Activated T-helper 17 cell treated with anti-CD3 and anti-CD28 coated beads, Interleukin-2, amount 50 U/mL, for 72 hours (primary cell): ENCODE data around the gene FAM217B. TPM values are rescaled to one million over a fixed set of nuclear protein-coding genes. Genes with fewer than 3 reads are reported as not detected.

Experiments used
- ATAC-seq: fragments of 150-1000 bp; cut with Tn5 transposase; replicated peaks from 2 replicates; pipeline ENCODE4 v1.10.0; 2021; ENCODE audit warnings: mild to moderate bottlenecking, moderate library complexity
- H3K27ac Mint-ChIP-seq: one replicate; pipeline ENCODE4 v1.8.0; 2022; ENCODE audit warnings: mixed read lengths
- H3K27me3 Mint-ChIP-seq: one replicate; pipeline ENCODE4 v1.8.0; 2022; ENCODE audit warnings: mixed read lengths
- H3K36me3 Mint-ChIP-seq: one replicate; pipeline ENCODE4 v1.8.0; 2022; ENCODE audit warnings: low read depth, mild to moderate bottlenecking, mixed read lengths
- H3K4me1 Mint-ChIP-seq: one replicate; pipeline ENCODE4 v1.8.0; 2022; ENCODE audit warnings: mixed read lengths
- H3K4me3 Mint-ChIP-seq: one replicate; pipeline ENCODE4 v1.8.0; 2022; ENCODE audit warnings: mild to moderate bottlenecking, mixed read lengths
- H3K9me3 Mint-ChIP-seq: one replicate; pipeline ENCODE4 v1.8.0; 2022; ENCODE audit warnings: mixed read lengths
- total RNA-seq, 2 donors: library from RNA; stranded (reverse); gene quantifications; one replicate each; pipeline ENCODE4 v1.2.3, GENCODE V29; 2022

The FAM217B gene
- 10 to 100 TPM; 16.6 to 20.9 TPM for total RNA-seq

DNA sequence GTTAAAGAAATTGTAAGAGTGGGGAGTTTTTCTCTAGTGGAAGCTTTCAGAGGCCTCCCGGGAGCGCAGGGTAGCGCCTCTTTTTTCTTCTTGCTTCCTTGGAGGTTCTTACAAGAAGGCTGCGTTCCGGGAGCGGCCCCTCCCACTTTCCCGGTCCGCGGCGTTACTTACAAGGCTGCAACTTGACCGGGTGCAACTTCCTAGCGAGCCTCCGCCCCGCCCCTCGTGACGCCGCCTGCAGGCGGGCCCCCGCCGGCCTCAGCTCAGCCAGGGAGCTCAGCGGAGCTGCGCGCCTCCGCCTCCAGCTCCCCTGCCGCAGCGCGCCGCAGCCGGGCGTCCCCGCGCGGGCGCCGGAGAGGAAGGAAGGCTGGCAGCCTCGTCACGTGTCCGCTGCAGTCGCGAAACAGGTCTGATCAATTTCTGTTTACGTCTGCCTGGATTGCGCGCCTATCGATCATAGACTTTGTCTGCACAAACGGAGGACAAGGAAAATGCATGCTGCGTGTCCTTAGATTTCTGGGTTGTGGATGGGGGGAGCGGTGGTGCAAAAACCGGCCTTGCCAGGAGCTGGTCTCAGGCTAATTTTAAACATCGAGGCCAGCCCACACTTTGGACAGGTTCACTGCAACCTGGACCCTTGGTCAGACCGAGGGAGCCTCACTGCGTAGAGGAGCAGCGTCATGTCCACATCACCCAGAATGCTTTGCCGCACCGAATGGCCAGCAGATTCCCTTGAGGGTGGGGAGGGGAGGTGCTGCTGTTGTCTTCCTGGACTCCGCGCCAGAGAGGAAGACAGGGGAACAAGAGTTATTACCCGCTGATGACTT is at the start of gene FAM217B, which contains the start of gene PPP1R3D:
Gene FAM217B, plus strand, starts transcription at position 261 of the 827 bp plus-strand sequence. CDS start 3,555 bp downstream, outside the sequence.
Gene PPP1R3D, minus strand, starts transcription at position 177 of the 827 bp plus-strand sequence. CDS start 374 bp downstream, outside the sequence.
- Mint-ChIP-seq H3K36me3 (peaks cover 35% of the 10 kb centered on the region), H3K27ac (peak within 1 kb of the TSS; percentile 97), H3K27me3 (no peaks in the 10 kb centered on the region), H3K4me3 (peak within 1 kb of the TSS; percentile 98), H3K9me3 (no peaks in the 10 kb centered on the region), H3K4me1 (peaks cover 20% of the 10 kb centered on the region)
- peak; percentile 95 for ATAC-seq

DNA sequence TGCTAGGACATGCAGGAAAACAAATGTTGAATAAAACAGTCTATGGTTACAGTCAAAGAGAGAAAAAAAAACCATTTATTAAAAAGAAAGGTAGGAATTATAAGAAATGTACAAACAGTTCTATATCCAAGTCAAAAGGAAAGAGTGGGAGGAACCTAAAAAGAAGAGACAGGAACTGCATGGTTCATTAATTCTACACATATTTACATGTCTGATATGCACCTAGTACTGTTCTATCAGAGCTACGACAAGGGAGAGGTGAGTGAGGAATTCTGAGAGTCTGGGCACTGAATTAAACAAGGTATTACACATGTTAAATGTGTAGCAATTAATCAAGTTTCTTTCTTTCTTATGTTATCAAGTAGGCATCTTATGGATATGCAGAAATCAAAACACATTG is 48.6 kb upstream of the FAM217B start:
- ATAC-seq, result no peak

DNA sequence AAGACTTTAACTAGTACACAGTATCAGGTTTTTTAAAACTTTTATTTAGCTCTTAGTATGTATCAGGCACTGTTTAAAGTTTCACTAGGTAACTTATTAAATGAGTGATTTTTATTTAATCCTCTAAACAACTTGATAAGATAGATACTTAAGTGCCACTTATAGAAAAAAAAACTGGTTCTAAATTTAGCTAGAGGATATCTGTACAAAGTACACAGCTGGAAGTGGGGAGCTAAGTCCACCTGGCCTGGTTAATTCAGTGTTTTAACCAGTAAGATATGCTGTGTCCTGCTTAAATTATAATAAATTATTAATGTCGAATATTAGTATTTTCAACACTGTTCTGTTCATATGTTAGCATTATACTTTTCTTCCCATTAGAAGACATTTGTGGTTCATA is 44.3 kb upstream of the FAM217B start:
- H3K9me3 Mint-ChIP-seq, result no peaks in the 10 kb centered on the region
- peaks cover 4% of the 10 kb centered on the region for H3K36me3 Mint-ChIP-seq
- no peaks in the 10 kb centered on the region for H3K27me3 Mint-ChIP-seq

More for the DNA sequence above, 48.6 kb upstream of the FAM217B start:
- peaks cover 4% of the 10 kb centered on the region for H3K36me3 Mint-ChIP-seq
- no peak overlapping the region for H3K27ac Mint-ChIP-seq
- no peaks in the 10 kb centered on the region for H3K9me3 Mint-ChIP-seq
- H3K4me1 Mint-ChIP-seq, result no peaks in the 10 kb centered on the region
- H3K27me3 Mint-ChIP-seq, result no peaks in the 10 kb centered on the region
- no peak overlapping the region for H3K4me3 Mint-ChIP-seq

GRCh38 chr20:59902470-59902869 is 37.7 kb upstream of the FAM217B start:
- no peak overlapping the region for H3K4me3 Mint-ChIP-seq
- H3K9me3 Mint-ChIP-seq, result no peaks in the 10 kb centered on the region
- no peak overlapping the region for H3K27ac Mint-ChIP-seq
- H3K36me3 Mint-ChIP-seq, result no peaks in the 10 kb centered on the region
- no peaks in the 10 kb centered on the region for H3K4me1 Mint-ChIP-seq
- H3K27me3 Mint-ChIP-seq, result no peaks in the 10 kb centered on the region
- no peak for ATAC-seq

More for the DNA sequence above, 44.3 kb upstream of the FAM217B start:
- Mint-ChIP-seq H3K4me3 (no peak overlapping the region), H3K27ac (no peak overlapping the region), H3K4me1 (no peaks in the 10 kb centered on the region)
- no peak for ATAC-seq

DNA sequence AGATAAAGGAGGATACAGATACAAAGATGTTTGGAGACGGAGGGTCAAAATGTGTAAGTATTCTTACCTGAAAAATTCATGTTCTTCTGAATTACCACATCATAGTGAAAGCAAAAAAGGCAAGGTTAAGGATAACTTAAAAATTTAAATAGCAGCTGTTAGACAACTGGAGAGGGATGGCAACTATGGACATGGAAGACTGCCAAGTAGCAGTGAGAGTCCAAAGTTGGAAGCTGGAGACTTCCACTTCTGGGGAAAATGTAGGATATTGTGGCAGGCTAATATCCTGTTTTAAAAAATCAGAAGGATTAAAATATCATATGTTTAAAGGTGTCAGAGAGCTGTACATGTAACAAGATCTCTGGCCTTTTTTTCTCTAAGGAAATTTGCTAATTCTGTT is 36.6 kb upstream of the FAM217B start:
- Mint-ChIP-seq H3K9me3 (no peaks in the 10 kb centered on the region), H3K27me3 (no peaks in the 10 kb centered on the region), H3K36me3 (no peaks in the 10 kb centered on the region), H3K27ac (no peak overlapping the region), H3K4me1 (no peaks in the 10 kb centered on the region), H3K4me3 (no peak overlapping the region)
- no peak for ATAC-seq

- Mint-ChIP-seq H3K9me3 (no peaks in the 10 kb centered on the region), H3K27ac (no peak overlapping the region), H3K4me1 (no peaks in the 10 kb centered on the region), H3K27me3 (no peaks in the 10 kb centered on the region), H3K4me3 (no peak overlapping the region), H3K36me3 (no peaks in the 10 kb centered on the region)
- ATAC-seq, result no peak
These were observed 31.3 kb upstream of the FAM217B start for GRCh38 chr20:59908855-59909254.

DNA sequence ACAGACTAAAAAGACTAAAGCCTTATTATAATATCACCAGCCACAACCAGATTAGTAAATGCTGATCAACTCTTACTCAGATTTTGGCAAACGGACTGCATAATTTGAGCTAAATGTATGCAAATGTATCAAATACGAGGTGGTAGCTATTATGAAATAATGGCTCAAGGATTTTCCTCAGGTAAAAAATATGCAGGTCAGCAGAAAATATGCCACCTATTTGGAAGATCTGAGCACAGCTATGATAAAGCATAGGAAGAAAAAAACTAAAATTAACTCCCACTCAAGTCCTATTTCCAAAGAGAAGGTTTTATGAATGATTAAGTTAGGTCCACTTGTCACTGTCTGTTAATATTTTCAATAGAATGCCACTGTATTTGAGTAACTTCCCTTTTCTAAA is 29.1 kb upstream of the FAM217B start:
- ATAC-seq, result no peak

GRCh38 chr20:59912609-59913008 is 27.6 kb upstream of the FAM217B start:
- no peaks in the 10 kb centered on the region for H3K36me3 Mint-ChIP-seq
- H3K9me3 Mint-ChIP-seq, result no peaks in the 10 kb centered on the region
- no peak overlapping the region for H3K4me3 Mint-ChIP-seq
- no peaks in the 10 kb centered on the region for H3K4me1 Mint-ChIP-seq
- ATAC-seq, result peak; percentile 56
- H3K27ac Mint-ChIP-seq, result no peak overlapping the region
- no peaks in the 10 kb centered on the region for H3K27me3 Mint-ChIP-seq

More for the DNA sequence above, 29.1 kb upstream of the FAM217B start:
- no peak overlapping the region for H3K27ac Mint-ChIP-seq
- no peaks in the 10 kb centered on the region for H3K36me3 Mint-ChIP-seq
- no peaks in the 10 kb centered on the region for H3K4me1 Mint-ChIP-seq
- no peaks in the 10 kb centered on the region for H3K27me3 Mint-ChIP-seq
- H3K4me3 Mint-ChIP-seq, result no peak overlapping the region
- no peaks in the 10 kb centered on the region for H3K9me3 Mint-ChIP-seq

DNA sequence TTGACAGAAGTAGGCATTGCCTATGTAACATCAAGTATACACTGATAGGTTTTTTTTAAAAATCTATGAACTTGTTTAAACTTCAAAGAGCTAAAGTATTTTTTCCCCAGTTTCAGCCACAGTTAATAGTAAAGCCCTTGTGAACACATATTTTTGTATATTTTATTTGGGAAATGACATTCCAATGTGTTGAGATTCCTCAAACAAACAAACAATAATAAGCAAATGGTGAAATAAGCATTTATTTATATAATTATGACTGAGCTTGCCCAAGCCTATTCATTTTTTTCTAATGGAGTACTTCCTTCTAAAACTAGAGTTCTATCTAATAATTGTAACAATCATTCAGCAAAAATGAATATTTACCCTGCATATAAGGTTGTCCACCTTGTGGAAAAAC is 19.2 kb upstream of the FAM217B start:
- H3K4me3 Mint-ChIP-seq, result no peak overlapping the region
- H3K4me1 Mint-ChIP-seq, result no peaks in the 10 kb centered on the region
- no peaks in the 10 kb centered on the region for H3K9me3 Mint-ChIP-seq
- no peak for ATAC-seq
- H3K27me3 Mint-ChIP-seq, result no peaks in the 10 kb centered on the region
- no peak overlapping the region for H3K27ac Mint-ChIP-seq
- no peaks in the 10 kb centered on the region for H3K36me3 Mint-ChIP-seq

GRCh38 chr20:59923514-59923913 is 16.7 kb upstream of the FAM217B start:
- H3K27ac Mint-ChIP-seq, result no peak overlapping the region
- no peaks in the 10 kb centered on the region for H3K9me3 Mint-ChIP-seq
- peak; percentile 45 for ATAC-seq
- H3K4me1 Mint-ChIP-seq, result no peaks in the 10 kb centered on the region
- H3K36me3 Mint-ChIP-seq, result no peaks in the 10 kb centered on the region
- H3K4me3 Mint-ChIP-seq, result no peak overlapping the region
- H3K27me3 Mint-ChIP-seq, result no peaks in the 10 kb centered on the region

DNA sequence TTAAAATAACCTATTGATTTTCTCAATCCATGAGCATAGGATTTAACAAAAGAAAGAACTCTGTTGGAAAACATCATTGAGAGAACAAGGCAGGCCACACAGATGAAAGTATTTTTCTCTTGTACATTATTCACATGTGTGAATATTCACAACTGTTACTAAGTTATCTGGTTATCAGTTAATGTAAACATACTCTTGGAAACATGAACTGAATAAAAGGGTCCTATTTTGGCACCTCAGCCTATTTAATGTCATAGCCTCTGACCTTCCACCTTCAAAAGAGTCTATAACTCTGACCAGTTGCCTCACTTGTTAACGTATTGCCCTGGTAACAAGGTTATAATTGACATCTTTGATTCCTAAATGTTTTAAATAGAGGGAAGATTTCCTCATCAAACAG is 14.8 kb upstream of the FAM217B start:
- Mint-ChIP-seq H3K27me3 (no peaks in the 10 kb centered on the region), H3K4me3 (no peak overlapping the region), H3K4me1 (no peaks in the 10 kb centered on the region), H3K27ac (no peak overlapping the region), H3K36me3 (no peaks in the 10 kb centered on the region), H3K9me3 (no peaks in the 10 kb centered on the region)
- ATAC-seq, result no peak

DNA sequence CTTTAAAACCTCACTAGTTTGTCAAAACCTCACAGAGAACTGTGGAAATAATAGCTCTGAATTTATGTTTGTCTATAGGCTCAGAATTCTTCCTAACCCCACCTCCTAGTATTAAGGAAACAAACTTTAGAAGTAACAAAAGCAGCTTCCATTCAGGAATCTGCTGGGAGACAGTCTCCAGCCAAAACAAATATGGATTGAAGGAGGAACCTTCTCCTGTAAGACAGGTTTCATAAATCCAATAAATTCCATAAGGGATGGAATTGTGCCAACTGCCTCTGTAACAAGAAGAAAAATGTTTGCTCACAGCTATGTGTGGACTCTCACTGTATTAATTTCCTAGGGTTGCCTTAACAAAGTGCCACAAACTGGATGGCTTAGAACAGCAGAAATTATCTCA is 14.3 kb upstream of the FAM217B start:
- Mint-ChIP-seq H3K27me3 (no peaks in the 10 kb centered on the region), H3K4me3 (no peak overlapping the region), H3K9me3 (no peaks in the 10 kb centered on the region), H3K36me3 (no peaks in the 10 kb centered on the region), H3K4me1 (no peaks in the 10 kb centered on the region), H3K27ac (no peak overlapping the region)
- ATAC-seq, result no peak

GRCh38 chr20:59931511-59932312 is 8.5 kb upstream of the FAM217B start:
- no peaks in the 10 kb centered on the region for H3K27me3 Mint-ChIP-seq
- peak; percentile 38 for ATAC-seq
- H3K4me1 Mint-ChIP-seq, result no peaks in the 10 kb centered on the region
- H3K4me3 Mint-ChIP-seq, result peak overlapping the region; percentile 72
- H3K27ac Mint-ChIP-seq, result peak overlapping the region; percentile 31
- H3K36me3 Mint-ChIP-seq, result no peaks in the 10 kb centered on the region
- H3K9me3 Mint-ChIP-seq, result no peaks in the 10 kb centered on the region

GRCh38 chr20:59932616-59933295 is 7.4 kb upstream of the FAM217B start:
- Mint-ChIP-seq H3K9me3 (no peaks in the 10 kb centered on the region), H3K27me3 (no peaks in the 10 kb centered on the region), H3K4me1 (no peaks in the 10 kb centered on the region), H3K27ac (no peak overlapping the region), H3K36me3 (no peaks in the 10 kb centered on the region), H3K4me3 (peak overlapping the region; percentile 26)
- ATAC-seq, result no peak
